GM12801 (cell line): Measurements from ENCODE around the gene SYCN.

Experiments
- TF ChIP-seq, protein P1 (sequence below): IDR thresholded peaks from one replicate; pipeline ENCODE4 v1.5.1; 2011; ENCODE audit warnings: control low read depth; ENCODE audit not compliant: insufficient read length; ENCODE audit errors: extremely low read depth

Gene SYCN

DNA sequence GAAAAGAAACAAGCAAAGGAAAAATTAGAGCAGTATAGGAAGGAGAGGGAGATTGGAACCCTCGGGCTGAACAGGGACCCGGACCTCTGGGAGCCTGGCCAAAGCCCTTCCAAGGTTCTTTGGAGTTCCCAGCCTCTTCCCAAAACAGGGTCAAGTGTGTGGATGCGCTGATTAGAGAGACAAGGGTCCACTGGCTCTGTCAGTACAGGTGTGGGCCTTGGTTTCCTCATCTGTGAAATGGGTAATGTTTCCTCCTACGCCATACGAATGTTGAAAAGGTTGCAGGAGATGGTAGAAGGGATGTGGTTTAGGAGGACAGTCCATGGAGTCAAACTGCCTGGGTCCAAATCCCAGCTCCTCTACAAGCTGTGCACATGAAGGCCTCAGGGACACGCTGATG is 2.1 kb upstream of the SYCN start:
- TF ChIP-seq, protein P1, sequence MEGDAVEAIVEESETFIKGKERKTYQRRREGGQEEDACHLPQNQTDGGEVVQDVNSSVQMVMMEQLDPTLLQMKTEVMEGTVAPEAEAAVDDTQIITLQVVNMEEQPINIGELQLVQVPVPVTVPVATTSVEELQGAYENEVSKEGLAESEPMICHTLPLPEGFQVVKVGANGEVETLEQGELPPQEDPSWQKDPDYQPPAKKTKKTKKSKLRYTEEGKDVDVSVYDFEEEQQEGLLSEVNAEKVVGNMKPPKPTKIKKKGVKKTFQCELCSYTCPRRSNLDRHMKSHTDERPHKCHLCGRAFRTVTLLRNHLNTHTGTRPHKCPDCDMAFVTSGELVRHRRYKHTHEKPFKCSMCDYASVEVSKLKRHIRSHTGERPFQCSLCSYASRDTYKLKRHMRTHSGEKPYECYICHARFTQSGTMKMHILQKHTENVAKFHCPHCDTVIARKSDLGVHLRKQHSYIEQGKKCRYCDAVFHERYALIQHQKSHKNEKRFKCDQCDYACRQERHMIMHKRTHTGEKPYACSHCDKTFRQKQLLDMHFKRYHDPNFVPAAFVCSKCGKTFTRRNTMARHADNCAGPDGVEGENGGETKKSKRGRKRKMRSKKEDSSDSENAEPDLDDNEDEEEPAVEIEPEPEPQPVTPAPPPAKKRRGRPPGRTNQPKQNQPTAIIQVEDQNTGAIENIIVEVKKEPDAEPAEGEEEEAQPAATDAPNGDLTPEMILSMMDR = no peak

DNA sequence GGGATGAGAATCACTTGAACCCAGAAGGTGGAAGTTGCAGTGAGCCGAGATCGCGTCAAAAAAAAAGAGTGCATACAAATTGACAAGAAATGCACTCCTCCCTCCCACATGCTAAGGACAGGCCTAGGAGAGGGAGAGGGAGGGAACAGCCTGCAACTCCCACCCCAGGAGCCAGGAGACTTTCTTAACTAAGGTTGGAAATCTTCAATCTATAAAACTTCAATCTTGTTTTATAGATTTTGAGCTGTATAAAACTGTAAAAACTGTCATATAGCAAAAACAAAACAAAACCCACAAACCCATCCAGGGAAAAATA is 1.3 kb upstream of the SYCN start:
- TF ChIP-seq, protein P1 = no peak

DNA sequence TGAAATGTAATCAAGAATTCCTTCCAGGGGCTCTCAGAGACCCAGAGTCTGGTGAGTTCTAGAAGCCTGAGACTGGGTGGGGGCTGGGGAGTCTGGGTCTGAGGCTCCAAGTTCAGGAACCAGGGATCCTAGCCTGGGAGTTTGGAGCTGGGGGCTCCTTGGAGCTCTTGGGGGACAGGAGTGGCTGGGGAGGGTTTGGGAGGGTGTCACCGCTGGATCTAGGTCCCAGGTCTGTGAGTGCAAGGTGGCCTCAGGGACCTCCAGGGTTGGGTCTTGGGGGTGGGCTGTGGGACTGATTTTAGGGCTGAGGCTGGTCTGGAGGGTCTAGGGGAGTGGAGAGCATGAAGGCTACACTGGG is 1.1 kb downstream of the SYCN start:
- TF ChIP-seq, protein P1 = no peak

DNA sequence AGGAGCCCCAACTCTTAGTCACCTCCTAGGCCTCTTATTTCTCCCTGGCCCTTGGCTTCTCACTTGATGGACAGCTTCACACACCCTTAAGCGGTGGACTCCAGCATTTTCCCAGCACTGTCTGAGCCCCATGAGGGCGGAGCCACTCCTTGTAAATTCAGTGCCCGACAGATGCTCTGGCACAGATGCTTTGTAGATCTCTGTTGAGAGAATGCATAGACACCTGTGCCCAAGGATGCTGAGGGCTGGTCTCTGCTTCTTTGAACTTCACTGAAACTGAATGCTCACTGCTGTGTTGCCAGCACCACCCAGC is 3.3 kb downstream of the SYCN start:
- TF ChIP-seq, protein P1 = no peak

DNA sequence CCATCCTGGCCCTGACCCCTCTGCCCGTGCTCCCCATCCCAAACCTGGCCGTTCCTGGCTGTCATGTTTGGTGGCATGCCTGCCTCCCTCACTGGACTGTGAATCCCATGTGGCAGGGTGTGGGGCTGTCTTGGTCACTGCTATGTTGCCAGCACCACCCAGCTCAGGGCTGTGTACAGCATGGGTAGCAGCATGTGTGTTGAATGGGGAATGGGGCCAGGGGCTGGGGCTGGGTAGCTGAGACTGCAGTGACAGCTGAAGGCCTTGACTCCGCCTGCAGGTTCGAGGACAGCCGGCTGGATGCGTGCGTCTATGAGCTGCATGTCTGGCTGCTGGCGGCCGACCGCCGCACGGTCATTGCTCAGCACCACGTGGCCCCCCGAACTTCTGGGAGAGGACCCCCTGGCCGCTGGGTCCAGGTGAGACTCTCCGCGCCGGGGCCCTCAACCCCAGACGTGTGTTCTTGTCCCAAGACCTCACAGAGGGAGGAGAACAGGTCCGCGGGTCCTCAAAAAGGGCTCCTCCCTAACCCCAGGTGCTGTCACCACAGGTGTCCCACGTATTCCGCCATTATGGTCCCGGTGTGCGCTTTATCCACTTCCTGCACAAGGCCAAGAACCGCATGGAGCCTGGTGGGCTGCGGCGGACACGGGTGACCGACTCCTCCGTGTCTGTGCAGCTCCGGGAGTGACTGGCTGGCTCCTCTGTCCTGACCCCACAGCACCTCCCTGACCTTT is 3.8 kb downstream of the SYCN start:
- TF ChIP-seq, protein P1 = no peak

DNA sequence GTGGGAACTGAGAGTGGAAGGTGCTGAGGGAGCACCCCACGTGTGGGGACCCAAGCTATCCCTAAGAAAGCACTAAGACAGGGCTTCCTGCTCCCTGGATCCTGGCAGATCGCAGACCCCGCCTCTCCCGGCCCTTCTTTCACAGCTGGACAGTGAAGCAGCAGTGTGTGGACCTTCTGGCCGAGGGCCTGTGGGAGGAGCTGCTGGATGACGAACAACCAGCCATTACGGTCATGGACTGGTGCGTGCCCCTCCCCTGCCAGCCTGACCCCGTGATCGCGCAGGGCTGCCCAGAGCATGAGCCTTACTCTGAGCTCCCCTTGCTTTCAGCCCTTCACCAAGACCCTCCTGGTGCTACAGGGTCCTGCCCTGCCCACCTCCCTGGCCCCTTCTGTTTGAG is 5.0 kb downstream of the SYCN start:
- TF ChIP-seq, protein P1 = no peak

DNA sequence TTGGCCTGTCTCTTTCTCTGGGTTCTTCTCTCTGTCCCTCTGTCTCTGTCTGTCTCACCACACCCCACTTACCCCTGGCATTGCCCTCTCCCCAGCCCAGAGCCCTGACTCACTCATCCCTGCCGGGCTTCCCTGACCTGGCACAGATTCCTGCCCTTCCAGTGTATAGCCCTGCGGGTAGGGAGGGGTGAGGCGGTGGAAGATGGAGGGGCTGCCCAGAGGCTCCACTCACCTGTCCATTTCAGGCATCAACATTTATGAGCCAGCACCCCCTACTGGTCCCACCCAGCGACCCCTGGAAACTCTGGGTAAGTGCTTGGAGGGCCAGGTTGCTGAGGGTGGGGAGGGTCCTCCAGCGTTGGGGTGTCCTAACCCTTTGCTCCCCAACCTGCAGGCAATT is 6.3 kb downstream of the SYCN start:
- TF ChIP-seq, protein P1 = no peak
